Measurements from ENCODE around the gene PRKCA.
"Not testable (repeated sequence)": the region's sequence is repeated elsewhere in the genome, so short reads cannot be mapped to it uniquely, and the experiment has no call there.

Gene PRKCA

GRCh38 chr17:66276328-66276937 is 26.0 kb upstream of the PRKCA start:
- Mint-ChIP-seq H3K27me3 (no peaks in the 10 kb centered on the region), H3K4me1 (ENCODE audit: low read depth) (peaks cover 5% of the 10 kb centered on the region), H3K9me3 (ENCODE audit: low read depth) (no peaks in the 10 kb centered on the region), H3K27ac (no peak overlapping the region), H3K36me3 (no peaks in the 10 kb centered on the region), H3K4me3 (no peak overlapping the region)

DNA sequence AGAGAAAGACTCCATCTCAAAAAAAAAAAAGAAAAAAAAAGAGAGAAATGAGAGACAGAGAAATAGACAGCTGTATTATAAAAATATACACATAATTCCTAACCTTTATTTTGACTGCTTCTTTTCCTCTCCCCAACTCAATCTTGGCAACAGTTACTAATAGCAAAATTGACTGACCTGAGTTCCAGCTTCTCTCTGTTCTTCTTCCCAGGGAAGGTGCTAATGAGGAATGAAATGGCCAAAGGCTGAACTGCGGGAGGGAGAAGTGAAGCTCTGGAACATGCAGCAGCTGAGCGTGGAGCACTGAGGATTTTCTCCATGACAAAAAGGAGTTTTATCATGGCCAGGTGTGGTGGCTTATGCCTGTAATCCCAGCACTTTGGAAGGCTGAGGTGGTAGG is 25.2 kb upstream of the PRKCA start:
- Mint-ChIP-seq H3K4me3 (no peak overlapping the region), H3K27me3 (no peaks in the 10 kb centered on the region), H3K27ac (no peak overlapping the region), H3K9me3 (ENCODE audit: low read depth) (no peaks in the 10 kb centered on the region), H3K36me3 (no peaks in the 10 kb centered on the region), H3K4me1 (ENCODE audit: low read depth) (peaks cover 5% of the 10 kb centered on the region)

GRCh38 chr17:66281661-66282369 is 20.6 kb upstream of the PRKCA start:
- Mint-ChIP-seq H3K27ac (no peak overlapping the region), H3K27me3 (no peaks in the 10 kb centered on the region)

DNA sequence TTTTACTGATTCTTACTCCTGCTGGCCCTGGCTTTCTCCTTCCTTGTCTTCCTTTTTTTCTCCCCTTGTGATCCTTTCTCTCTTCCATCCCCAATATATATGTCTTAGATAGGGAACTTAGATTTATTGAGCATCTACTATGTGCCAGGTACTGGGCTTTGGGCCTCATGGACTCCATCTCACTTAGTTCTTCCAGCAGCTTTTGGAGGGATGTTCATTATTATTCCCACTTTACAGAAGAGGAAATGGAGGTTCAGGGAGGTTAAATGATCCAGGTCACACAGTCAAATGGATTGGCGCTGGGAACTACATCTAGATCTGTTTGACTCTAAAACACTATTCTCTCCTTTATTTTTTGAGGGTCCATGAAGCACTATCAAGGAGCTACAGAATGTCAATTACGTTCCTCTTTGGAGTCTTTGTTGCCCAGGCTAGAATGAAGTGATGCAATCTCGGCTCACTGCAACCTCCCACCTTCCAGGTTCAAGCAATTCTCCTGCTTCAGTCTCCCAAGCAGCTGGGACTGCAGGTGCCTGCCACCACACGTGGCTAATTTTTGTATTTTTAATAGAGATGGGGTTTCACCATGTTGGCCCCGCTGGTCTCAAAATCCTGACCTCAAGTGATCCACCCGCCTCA is 19.0 kb upstream of the PRKCA start:
- H3K27me3 Mint-ChIP-seq = no peaks in the 10 kb centered on the region
- peaks cover 35% of the 10 kb centered on the region for H3K4me1 Mint-ChIP-seq (ENCODE audit: low read depth)
- no peak overlapping the region for H3K4me3 Mint-ChIP-seq
- no peak overlapping the region for H3K27ac Mint-ChIP-seq
- no peaks in the 10 kb centered on the region for H3K36me3 Mint-ChIP-seq
- no peaks in the 10 kb centered on the region for H3K9me3 Mint-ChIP-seq (ENCODE audit: low read depth)

More at GRCh38 chr17:66281661-66282369, 20.6 kb upstream of the PRKCA start:
- Mint-ChIP-seq H3K36me3 (no peaks in the 10 kb centered on the region), H3K4me1 (ENCODE audit: low read depth) (peaks cover 23% of the 10 kb centered on the region), H3K9me3 (ENCODE audit: low read depth) (no peaks in the 10 kb centered on the region), H3K4me3 (no peak overlapping the region)

DNA sequence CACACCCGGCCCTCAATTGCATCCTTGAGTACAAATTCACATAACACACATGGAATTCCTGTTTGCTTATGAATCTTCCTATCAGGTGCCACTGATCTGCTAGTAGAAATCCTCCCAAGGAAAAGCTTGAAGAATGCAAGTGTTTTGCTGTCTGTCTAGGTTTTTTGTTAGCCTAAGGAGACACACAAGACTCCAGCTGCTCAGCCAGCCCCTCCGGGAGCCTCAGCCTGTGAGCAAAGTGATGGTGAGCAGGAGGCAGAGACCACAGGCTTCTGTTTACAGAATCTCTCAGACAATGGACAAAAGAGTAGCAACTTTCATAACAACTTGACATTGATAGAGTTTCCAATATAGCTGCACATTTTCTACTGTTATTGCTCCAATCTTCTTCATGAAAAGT is 18.4 kb upstream of the PRKCA start:
- Mint-ChIP-seq H3K27ac (peak overlapping the region; percentile 50), H3K36me3 (no peaks in the 10 kb centered on the region), H3K27me3 (no peaks in the 10 kb centered on the region), H3K4me3 (no peak overlapping the region), H3K9me3 (ENCODE audit: low read depth) (no peaks in the 10 kb centered on the region), H3K4me1 (ENCODE audit: low read depth) (peaks cover 35% of the 10 kb centered on the region)

DNA sequence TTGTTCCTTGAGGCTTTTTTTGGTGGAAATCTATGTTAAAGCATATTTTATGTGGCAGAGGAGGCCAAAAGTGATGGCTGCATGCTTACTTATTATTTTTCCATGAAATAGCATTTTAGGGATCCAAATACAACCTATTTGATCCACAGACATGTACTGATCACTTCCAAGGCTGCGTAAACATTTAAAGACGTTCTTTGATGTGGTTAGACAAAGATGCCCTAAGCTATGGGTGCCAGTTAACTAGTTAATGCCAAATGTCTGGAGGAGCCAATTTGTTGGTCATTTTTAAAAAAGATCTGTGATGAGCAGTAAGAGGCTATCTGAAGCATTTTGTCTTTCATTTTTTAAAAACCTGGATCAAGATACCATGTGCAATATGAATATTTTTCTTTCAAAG is 17.3 kb upstream of the PRKCA start:
- peak overlapping the region; percentile 58 for H3K27ac Mint-ChIP-seq
- H3K4me1 Mint-ChIP-seq (ENCODE audit: low read depth) = peaks cover 38% of the 10 kb centered on the region
- H3K27me3 Mint-ChIP-seq = no peaks in the 10 kb centered on the region
- H3K9me3 Mint-ChIP-seq (ENCODE audit: low read depth) = no peaks in the 10 kb centered on the region
- H3K36me3 Mint-ChIP-seq = no peaks in the 10 kb centered on the region
- no peak overlapping the region for H3K4me3 Mint-ChIP-seq

- H3K27ac Mint-ChIP-seq = no peak overlapping the region
These were observed 14.5 kb upstream of the PRKCA start for GRCh38 chr17:66287911-66288310.

GRCh38 chr17:66290101-66290722 is 12.2 kb upstream of the PRKCA start:
- Mint-ChIP-seq H3K9me3 (ENCODE audit: low read depth) (no peaks in the 10 kb centered on the region), H3K27me3 (no peaks in the 10 kb centered on the region), H3K4me1 (ENCODE audit: low read depth) (peaks cover 37% of the 10 kb centered on the region), H3K4me3 (no peak overlapping the region), H3K36me3 (no peaks in the 10 kb centered on the region), H3K27ac (peak overlapping the region; percentile 59)

More at GRCh38 chr17:66287911-66288310, 14.5 kb upstream of the PRKCA start:
- Mint-ChIP-seq H3K4me1 (ENCODE audit: low read depth) (peaks cover 41% of the 10 kb centered on the region), H3K36me3 (no peaks in the 10 kb centered on the region), H3K4me3 (no peak overlapping the region), H3K27me3 (no peaks in the 10 kb centered on the region), H3K9me3 (ENCODE audit: low read depth) (no peaks in the 10 kb centered on the region)

DNA sequence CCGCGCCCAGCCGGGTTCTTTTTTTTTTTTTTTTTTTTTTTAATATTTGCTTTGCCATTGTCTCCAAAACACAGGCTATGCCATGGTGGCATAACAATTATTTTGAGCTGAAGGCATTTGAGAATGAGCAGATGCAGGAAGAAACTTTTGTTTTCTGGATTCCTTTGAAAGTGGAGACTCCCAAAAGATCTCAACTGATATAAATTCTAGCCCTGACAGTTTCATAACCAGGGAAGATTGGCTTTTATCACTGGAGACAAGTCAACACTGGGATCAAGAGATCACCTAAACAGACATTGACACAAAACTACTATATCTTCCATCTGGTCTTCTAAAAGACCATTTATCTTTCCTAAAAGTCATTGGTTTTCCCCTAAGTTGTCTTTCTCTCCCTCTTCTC is 10.1 kb upstream of the PRKCA start:
- no peak overlapping the region for H3K4me3 Mint-ChIP-seq
- no peaks in the 10 kb centered on the region for H3K9me3 Mint-ChIP-seq (ENCODE audit: low read depth)
- no peaks in the 10 kb centered on the region for H3K27me3 Mint-ChIP-seq

DNA sequence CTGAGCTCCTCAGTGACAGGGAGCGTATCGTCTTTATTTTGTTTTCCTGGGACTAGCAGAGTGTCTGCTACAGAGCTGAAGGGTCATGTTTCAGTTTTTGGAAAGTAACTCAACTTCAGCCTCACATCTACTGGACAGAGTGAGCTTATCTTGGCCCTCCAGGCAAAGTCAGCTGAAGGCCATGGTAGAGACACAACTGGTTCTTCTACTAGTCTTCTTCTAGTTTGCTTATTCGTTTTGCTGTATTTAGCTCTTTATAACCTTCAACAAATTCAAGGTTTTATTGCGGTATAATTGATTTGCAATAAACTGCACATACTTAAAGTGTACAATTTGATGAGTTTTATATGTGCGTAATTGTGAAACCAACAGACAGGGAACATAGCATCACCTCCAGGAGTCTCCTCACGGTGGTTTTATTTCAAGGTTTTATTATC is 6.1 kb upstream of the PRKCA start:
- no peak overlapping the region for H3K27ac Mint-ChIP-seq
- no peaks in the 10 kb centered on the region for H3K9me3 Mint-ChIP-seq (ENCODE audit: low read depth)
- H3K27me3 Mint-ChIP-seq = no peaks in the 10 kb centered on the region
- H3K4me3 Mint-ChIP-seq = no peak overlapping the region
- H3K36me3 Mint-ChIP-seq = peaks cover 3% of the 10 kb centered on the region
- peaks cover 27% of the 10 kb centered on the region for H3K4me1 Mint-ChIP-seq (ENCODE audit: low read depth)

More for the DNA sequence above, 10.1 kb upstream of the PRKCA start:
- H3K36me3 Mint-ChIP-seq = peaks cover 3% of the 10 kb centered on the region
- H3K27ac Mint-ChIP-seq = peak overlapping the region; percentile 16
- peaks cover 20% of the 10 kb centered on the region for H3K4me1 Mint-ChIP-seq (ENCODE audit: low read depth)

- peaks cover 32% of the 10 kb centered on the region for H3K4me1 Mint-ChIP-seq (ENCODE audit: low read depth)
- H3K4me3 Mint-ChIP-seq; H3K9me3 Mint-ChIP-seq (ENCODE audit: low read depth); H3K36me3 Mint-ChIP-seq; H3K27me3 Mint-ChIP-seq; H3K27ac Mint-ChIP-seq: not testable (repeated sequence)
These were observed 5.0 kb upstream of the PRKCA start for GRCh38 chr17:66297443-66297842.

DNA sequence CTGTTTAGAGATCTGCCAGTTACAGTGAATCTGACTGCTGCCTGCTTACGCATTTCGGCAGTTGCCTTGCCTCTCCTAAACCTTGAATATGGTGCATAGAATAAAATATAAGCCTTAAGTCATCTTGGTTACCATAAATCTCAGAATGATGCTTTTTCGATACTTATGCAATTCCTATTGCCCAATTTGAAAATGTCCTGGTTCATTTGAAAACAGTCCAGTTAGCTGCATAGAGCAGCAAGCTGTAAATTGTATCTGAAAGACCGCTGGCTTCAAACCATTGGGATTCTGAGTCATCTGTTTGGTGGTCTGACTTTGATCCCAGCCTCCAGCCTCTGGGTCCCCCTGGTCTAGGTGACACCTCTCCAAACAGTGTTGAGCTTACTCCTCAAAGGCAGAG is 2.7 kb upstream of the PRKCA start:
- H3K36me3 Mint-ChIP-seq = peaks cover 9% of the 10 kb centered on the region
- H3K9me3 Mint-ChIP-seq (ENCODE audit: low read depth) = no peaks in the 10 kb centered on the region
- H3K4me3 Mint-ChIP-seq = no peak overlapping the region
- no peaks in the 10 kb centered on the region for H3K27me3 Mint-ChIP-seq
- peaks cover 32% of the 10 kb centered on the region for H3K4me1 Mint-ChIP-seq (ENCODE audit: low read depth)
- no peak overlapping the region for H3K27ac Mint-ChIP-seq

GRCh38 chr17:66300956-66301355 is 1.5 kb upstream of the PRKCA start:
- Mint-ChIP-seq H3K27ac (peak overlapping the region; percentile 93), H3K36me3 (peaks cover 10% of the 10 kb centered on the region), H3K4me1 (ENCODE audit: low read depth) (peaks cover 43% of the 10 kb centered on the region), H3K27me3 (no peaks in the 10 kb centered on the region), H3K4me3 (peak overlapping the region; percentile 95), H3K9me3 (ENCODE audit: low read depth) (no peaks in the 10 kb centered on the region)

DNA sequence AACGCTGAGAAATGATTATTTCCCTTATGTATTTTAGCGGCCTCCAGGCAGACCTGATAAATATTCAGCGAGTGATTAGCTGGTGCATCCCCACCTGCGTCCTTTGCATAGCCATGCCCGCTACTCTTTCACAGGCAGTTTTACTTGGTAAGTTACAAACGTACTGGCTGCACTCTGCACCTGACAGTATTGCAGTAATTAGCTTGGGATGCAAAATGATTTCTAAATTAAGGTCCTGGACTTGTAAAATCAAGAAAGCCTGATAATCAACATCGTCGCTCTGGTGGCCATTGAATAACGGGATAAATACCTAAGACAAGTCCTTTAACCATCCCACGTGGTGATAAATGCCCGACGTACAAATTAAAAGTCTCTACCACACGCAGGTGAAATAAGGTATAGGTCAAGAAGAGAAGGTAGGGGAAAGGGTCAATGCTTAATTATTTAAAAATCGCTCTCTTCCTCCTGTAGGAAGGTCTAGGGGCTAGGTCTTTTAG is 998 bp upstream of the PRKCA start:
- Mint-ChIP-seq H3K4me3 (peak overlapping the region; percentile 95), H3K9me3 (ENCODE audit: low read depth) (no peaks in the 10 kb centered on the region), H3K36me3 (peaks cover 9% of the 10 kb centered on the region), H3K27me3 (no peaks in the 10 kb centered on the region), H3K4me1 (ENCODE audit: low read depth) (peaks cover 44% of the 10 kb centered on the region), H3K27ac (peak overlapping the region; percentile 93)
